Neural cell (in vitro differentiated cells): ENCODE measurements around the gene DNAJB14.
"Not testable (repeated sequence)": the region's sequence is repeated elsewhere in the genome, so short reads cannot be mapped to it uniquely, and the experiment has no call there.

ENCODE experiments used
- CTCF ChIP-seq: fragments of 450-650 bp; IDR thresholded peaks from 2 replicates; pipeline ENCODE4 v1.5.1; 2014; ENCODE audit warnings: antibody characterized with exemption, mild to moderate bottlenecking, moderate library complexity; ENCODE audit not compliant: poor library complexity, severe bottlenecking
- EZH2 ChIP-seq: fragments of 200-600, 300-800 bp; shearing (Covaris generic), sonication (generic); IDR thresholded peaks from 2 replicates; pipeline ENCODE4 v1.6.1; 2014; ENCODE audit warnings: antibody characterized with exemption, low read length, borderline replicate concordance, mild to moderate bottlenecking; ENCODE audit not compliant: insufficient read depth, poor library complexity, severe bottlenecking
- POLR2AphosphoS5 ChIP-seq: IDR thresholded peaks from 2 replicates; pipeline ENCODE4 v1.6.1; 2012
- RAD21 ChIP-seq: fragments of 450-650 bp; conservative IDR thresholded peaks from 2 replicates; pipeline ENCODE4 v1.6.1; 2014; ENCODE audit warnings: antibody characterized with exemption, mild to moderate bottlenecking, moderate library complexity

DNA sequence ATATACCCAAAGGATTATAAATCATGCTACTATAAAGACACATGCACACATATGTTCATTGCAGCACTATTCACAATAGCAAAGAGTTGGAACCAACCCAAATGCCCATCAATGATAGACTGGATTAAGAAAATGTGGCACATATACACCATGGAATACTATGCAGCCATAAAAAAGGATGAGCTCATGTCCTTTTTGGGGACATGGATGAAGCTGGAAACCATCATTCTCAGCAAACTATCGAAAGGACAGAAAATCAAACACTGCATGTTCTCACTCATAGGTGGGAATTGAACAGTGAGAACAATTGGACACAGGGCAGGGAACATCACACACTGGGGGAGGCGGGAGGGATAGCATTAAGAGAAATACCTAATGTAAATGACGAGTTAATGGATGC is 11.8 kb upstream of the DNAJB14 start:
- TF ChIP-seq EZH2, CTCF, RAD21, POLR2AphosphoS5: not testable (repeated sequence)
